NCI-H1092 (cell line): ENCODE results near the gene RASAL2.

ENCODE experiments used
- DNase-seq: peaks from one replicate; lab custom pipeline; 2025; lab: John Stamatoyannopoulos, UW

RASAL2 gene

GRCh38 chr1:178458203-178458602 lies 364.3 kb downstream of the RASAL2 start:
- no peak for DNase-seq

- no peak for DNase-seq
Measured at GRCh38 chr1:178461104-178461503, 367.2 kb downstream of the RASAL2 start.

- DNase-seq, result no peak
Measured at GRCh38 chr1:178461701-178462100, 367.8 kb downstream of the RASAL2 start.

- no peak for DNase-seq
Measured at GRCh38 chr1:178464141-178464540, 370.2 kb downstream of the RASAL2 start.

- no peak for DNase-seq
Measured at GRCh38 chr1:178464566-178464965, 370.7 kb downstream of the RASAL2 start.

- no peak for DNase-seq
Measured at GRCh38 chr1:178465011-178465410, 371.1 kb downstream of the RASAL2 start.

- DNase-seq, result no peak
Measured at GRCh38 chr1:178467837-178468236, 373.9 kb downstream of the RASAL2 start.

GRCh38 chr1:178470411-178470960 lies 376.6 kb downstream of the RASAL2 start:
- no peak for DNase-seq

GRCh38 chr1:178472531-178472930 lies 378.6 kb downstream of the RASAL2 start:
- no peak for DNase-seq

- no peak for DNase-seq
Measured at GRCh38 chr1:178477373-178477772, 383.5 kb downstream of the RASAL2 start.

GRCh38 chr1:178477841-178478240 lies 383.9 kb downstream of the RASAL2 start:
- no peak for DNase-seq

- DNase-seq, result no peak
Measured at GRCh38 chr1:178483251-178483957, 389.5 kb downstream of the RASAL2 start.

GRCh38 chr1:178484698-178485225 lies 390.9 kb downstream of the RASAL2 start:
- no peak for DNase-seq

- DNase-seq, result no peak
Measured at GRCh38 chr1:178485541-178485981, 391.7 kb downstream of the RASAL2 start.

GRCh38 chr1:178486100-178487069 lies 392.5 kb downstream of the RASAL2 start:
- DNase-seq, result no peak

GRCh38 chr1:178487070-178487615 lies 393.2 kb downstream of the RASAL2 start:
- DNase-seq, result no peak

- DNase-seq, result no peak
Measured at GRCh38 chr1:178488393-178488792, 394.5 kb downstream of the RASAL2 start.

- no peak for DNase-seq
Measured at GRCh38 chr1:178489399-178489798, 395.5 kb downstream of the RASAL2 start.

GRCh38 chr1:178490136-178490535 lies 396.2 kb downstream of the RASAL2 start:
- DNase-seq, result no peak

GRCh38 chr1:178490967-178491366 lies 397.1 kb downstream of the RASAL2 start:
- DNase-seq, result no peak

- DNase-seq, result no peak
Measured at GRCh38 chr1:178491721-178492120, 397.8 kb downstream of the RASAL2 start.

- DNase-seq, result no peak
Measured at GRCh38 chr1:178492341-178492740, 398.4 kb downstream of the RASAL2 start.
